HG03558 (cell line): Measurements from ENCODE around the gene LHX5.

Experiments used
- ATAC-seq: cut with Tn5 transposase; IDR thresholded peaks from one replicate; pipeline ENCODE4 v1.9.1; 2021; ENCODE audit warnings: moderate number of reproducible peaks; ENCODE audit not compliant: unreplicated experiment; ENCODE audit errors: extremely low read depth

Gene LHX5

GRCh38 chr12:113420996-113421595 lies 50.6 kb downstream of the LHX5 start:
- no peak for ATAC-seq

GRCh38 chr12:113418213-113418879 lies 53.3 kb downstream of the LHX5 start:
- no peak for ATAC-seq

GRCh38 chr12:113416091-113416754 lies 55.4 kb downstream of the LHX5 start:
- ATAC-seq: no peak

- no peak for ATAC-seq
Observed at GRCh38 chr12:113414519-113415038, 57.1 kb downstream of the LHX5 start.

GRCh38 chr12:113413488-113413939 lies 58.2 kb downstream of the LHX5 start:
- ATAC-seq: no peak
